GM12873 (cell line): ENCODE measurements around the gene SLC7A8.

Experiments used
- TF ChIP-seq, protein P1 (sequence below): IDR thresholded peaks from 2 replicates; pipeline ENCODE4 v1.5.1; 2012; ENCODE audit warnings: low read depth, mild to moderate bottlenecking, moderate library complexity, low read length, control low read depth; ENCODE audit not compliant: insufficient read depth; ENCODE audit errors: missing control alignments

SLC7A8 gene

GRCh38 chr14:23162005-23162404 is 21.5 kb downstream of the SLC7A8 start:
- TF ChIP-seq, protein P1, sequence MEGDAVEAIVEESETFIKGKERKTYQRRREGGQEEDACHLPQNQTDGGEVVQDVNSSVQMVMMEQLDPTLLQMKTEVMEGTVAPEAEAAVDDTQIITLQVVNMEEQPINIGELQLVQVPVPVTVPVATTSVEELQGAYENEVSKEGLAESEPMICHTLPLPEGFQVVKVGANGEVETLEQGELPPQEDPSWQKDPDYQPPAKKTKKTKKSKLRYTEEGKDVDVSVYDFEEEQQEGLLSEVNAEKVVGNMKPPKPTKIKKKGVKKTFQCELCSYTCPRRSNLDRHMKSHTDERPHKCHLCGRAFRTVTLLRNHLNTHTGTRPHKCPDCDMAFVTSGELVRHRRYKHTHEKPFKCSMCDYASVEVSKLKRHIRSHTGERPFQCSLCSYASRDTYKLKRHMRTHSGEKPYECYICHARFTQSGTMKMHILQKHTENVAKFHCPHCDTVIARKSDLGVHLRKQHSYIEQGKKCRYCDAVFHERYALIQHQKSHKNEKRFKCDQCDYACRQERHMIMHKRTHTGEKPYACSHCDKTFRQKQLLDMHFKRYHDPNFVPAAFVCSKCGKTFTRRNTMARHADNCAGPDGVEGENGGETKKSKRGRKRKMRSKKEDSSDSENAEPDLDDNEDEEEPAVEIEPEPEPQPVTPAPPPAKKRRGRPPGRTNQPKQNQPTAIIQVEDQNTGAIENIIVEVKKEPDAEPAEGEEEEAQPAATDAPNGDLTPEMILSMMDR = no peak

- TF ChIP-seq, protein P1 = no peak
These were observed 22.4 kb downstream of the SLC7A8 start for GRCh38 chr14:23160924-23161522.

- TF ChIP-seq, protein P1 = no peak
These were observed 23.9 kb downstream of the SLC7A8 start for GRCh38 chr14:23159532-23159931.

DNA sequence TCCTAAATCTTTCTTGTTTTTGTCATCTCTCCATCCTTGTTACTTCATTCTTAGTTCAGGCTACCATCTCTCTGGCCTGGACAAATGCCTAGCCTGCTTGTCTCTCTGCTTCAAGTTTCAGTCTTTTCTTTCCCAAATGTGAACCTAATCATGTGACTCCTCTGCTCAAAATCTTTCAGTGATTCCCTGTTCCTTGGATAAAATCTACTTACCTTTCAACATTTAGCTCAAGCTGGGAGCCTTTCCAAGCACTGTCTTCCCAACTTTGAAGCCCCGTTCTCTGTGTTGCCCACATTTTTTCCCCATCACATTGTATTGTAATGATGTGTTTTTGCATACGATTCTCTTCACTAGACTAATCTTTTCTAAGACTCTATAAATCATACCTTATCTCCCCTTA is 24.7 kb downstream of the SLC7A8 start:
- TF ChIP-seq, protein P1 = no peak

GRCh38 chr14:23154964-23155587 is 28.4 kb downstream of the SLC7A8 start:
- TF ChIP-seq, protein P1 = no peak

DNA sequence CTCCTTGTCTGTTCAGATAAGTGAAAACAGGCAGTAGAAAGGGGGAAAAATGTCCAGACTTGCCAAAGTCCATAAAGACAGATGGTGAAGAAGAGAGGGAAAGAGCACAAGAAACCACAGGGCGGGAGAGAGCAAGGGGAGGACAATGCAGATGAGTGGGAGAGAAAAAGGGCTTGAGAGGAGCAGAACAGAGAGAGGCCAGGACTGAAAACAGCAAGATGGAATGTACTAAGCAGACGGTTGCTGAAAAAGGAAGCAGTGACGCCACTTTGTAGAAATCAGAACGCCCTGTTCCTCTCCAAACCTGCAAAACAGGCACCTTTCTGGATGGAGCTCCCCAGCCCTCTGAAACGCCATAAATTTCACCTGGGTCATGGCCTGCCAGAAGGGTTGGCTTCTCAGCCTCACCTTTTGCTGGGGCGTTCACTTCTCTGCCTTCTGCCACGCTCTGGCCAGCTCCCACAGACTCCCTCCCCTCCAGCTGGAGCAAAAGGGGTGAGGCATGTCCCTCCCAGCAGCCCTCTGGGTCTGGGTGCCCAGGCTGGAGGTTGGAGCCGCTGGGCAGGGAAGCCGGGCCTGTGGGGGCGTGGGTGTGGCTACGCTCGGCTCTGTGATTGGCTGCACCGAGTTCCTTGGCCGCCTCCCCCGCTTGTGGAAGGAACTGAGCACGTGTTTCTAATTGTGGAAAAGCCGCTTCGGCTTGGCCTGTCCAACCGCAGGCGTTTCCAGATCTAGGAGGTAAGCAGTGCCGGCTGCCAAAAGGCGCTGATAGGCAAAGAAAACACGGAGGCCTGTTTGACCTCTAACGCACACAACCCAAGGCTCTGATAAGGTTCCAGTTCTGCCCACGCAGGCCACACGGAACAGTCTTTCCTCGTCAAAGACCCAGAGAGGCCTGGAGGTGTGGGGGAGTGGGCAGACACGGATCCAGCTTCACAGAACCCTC is 29.3 kb downstream of the SLC7A8 start:
- TF ChIP-seq, protein P1 = no peak

GRCh38 chr14:23151342-23151741 is 32.1 kb downstream of the SLC7A8 start:
- TF ChIP-seq, protein P1 = no peak
